ENCODE data around the gene PPP1R16B. TPM values are rescaled to one million over a fixed set of nuclear protein-coding genes. Genes with fewer than 3 reads are reported as not detected.

The PPP1R16B gene
- total and polyA plus RNA-seq, 2 of the 8 experiments (the other 6 are each of a cell fraction or from before 2014, with no cell fraction given): 2.6 to 8.9 TPM

- no peak for TF ChIP-seq CBX8 (IDR thresholded peaks at IDR 0.05; ENCODE audit: borderline replicate concordance, low read depth, low read length)
- TF ChIP-seq NRF1 (IDR thresholded peaks at IDR 0.05; ENCODE audit: low read depth, low read length): no peak
- TF ChIP-seq GABPA (IDR thresholded peaks at IDR 0.05; ENCODE audit: borderline replicate concordance, insufficient read depth, low read length): no peak
- no peak for TF ChIP-seq POU5F1 (IDR thresholded peaks at IDR 0.05; ENCODE audit: low read depth, low read length)
- no peak for TF ChIP-seq SIRT6 (IDR thresholded peaks at IDR 0.05; ENCODE audit: low read length)
Observed at GRCh38 chr20:38809942-38810341, 4.4 kb downstream of the PPP1R16B start (continued).
